ENCODE results near the gene METTL9. TPM values are rescaled to one million over a fixed set of nuclear protein-coding genes. Genes with fewer than 3 reads are reported as not detected.

Gene METTL9
- total RNA-seq, 1 donor from 2014 or later, result 108 TPM

DNA sequence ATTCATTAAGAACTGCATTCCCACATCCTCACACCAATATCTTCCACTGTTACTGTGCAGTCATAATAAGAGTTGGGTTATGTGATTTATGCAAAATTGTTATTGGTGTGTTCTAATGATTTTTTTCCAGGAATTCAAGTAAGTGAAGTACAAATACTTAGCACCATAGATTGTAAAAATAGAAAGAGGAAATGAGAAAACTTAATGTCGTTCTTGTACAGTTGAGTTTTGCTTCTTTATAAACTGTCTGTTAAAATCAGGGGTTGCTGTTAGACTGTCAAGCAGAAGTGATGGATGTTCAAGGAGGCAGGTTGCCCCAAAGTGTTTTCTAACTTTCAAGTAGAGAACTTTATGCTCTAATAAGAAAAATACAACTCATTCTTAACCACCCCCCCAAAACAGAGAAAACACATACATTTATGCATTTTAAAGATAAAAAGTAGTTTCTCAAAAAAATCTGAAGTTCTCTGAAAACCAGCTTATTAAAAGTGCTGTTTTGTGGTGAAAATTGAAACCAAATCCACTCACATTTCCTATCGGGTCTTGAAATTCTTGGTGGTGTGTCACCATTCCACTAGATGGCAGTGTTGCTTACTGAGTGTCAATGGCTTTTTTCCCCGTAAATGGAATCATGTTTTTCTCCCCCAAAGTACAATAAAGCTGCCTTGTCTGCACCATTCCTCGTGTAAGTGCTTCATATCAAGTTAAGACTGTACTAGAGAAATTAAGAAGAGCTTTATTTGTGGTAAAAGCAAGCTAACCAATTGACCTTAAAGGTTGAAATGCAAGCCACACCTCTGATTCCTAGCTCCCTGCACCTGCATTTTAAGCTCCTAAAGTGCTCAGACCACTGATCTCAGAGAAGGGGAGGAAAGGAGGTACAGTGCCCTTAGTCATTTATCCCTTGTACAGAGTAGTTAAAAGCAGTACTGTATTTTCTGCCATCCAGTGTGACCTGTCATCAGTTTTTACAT, 57.7 kb downstream of the METTL9 start:
- Mint-ChIP-seq H3K4me3 (ENCODE audit: unreplicated experiment) (no peak overlapping the region), H3K27me3 (ENCODE audit: unreplicated experiment) (peaks cover 7% of the 10 kb centered on the region), H3K9me3 (ENCODE audit: unreplicated experiment) (no peaks in the 10 kb centered on the region), H3K27ac (ENCODE audit: unreplicated experiment) (no peak overlapping the region), H3K4me1 (ENCODE audit: low read depth, unreplicated experiment) (no peaks in the 10 kb centered on the region), H3K36me3 (ENCODE audit: unreplicated experiment) (no peaks in the 10 kb centered on the region)
- no peak for DNase-seq
- peak; percentile 87 for TF ChIP-seq CTCF (IDR thresholded peaks at IDR 0.05; ENCODE audit: partially characterized antibody, unreplicated experiment)

- Mint-ChIP-seq H3K4me1 (ENCODE audit: low read depth, unreplicated experiment) (no peaks in the 10 kb centered on the region), H3K4me3 (ENCODE audit: unreplicated experiment) (no peak overlapping the region), H3K27ac (ENCODE audit: unreplicated experiment) (no peak overlapping the region), H3K27me3 (ENCODE audit: unreplicated experiment) (peaks cover 8% of the 10 kb centered on the region), H3K36me3 (ENCODE audit: unreplicated experiment) (no peaks in the 10 kb centered on the region), H3K9me3 (ENCODE audit: unreplicated experiment) (no peaks in the 10 kb centered on the region)
- DNase-seq, result no peak
- TF ChIP-seq CTCF (IDR thresholded peaks at IDR 0.05; ENCODE audit: partially characterized antibody, unreplicated experiment), result no peak
Observed at GRCh38 chr16:21659124-21659523, 59.7 kb downstream of the METTL9 start.

GRCh38 chr16:21663889-21664647, 64.7 kb downstream of the METTL9 start, which contains the start of gene OTOA:
Gene OTOA (plus strand): TSS chr16:21663968. CDS start chr16:21678515, 14,547 bp downstream.
- Mint-ChIP-seq H3K27me3 (ENCODE audit: unreplicated experiment) (peaks cover 2% of the 10 kb centered on the region), H3K4me1 (ENCODE audit: low read depth, unreplicated experiment) (peaks cover 3% of the 10 kb centered on the region), H3K27ac (ENCODE audit: unreplicated experiment) (no peak within 1 kb of the TSS), H3K4me3 (ENCODE audit: unreplicated experiment) (peak within 1 kb of the TSS; percentile 58), H3K9me3 (ENCODE audit: unreplicated experiment) (no peaks in the 10 kb centered on the region), H3K36me3 (ENCODE audit: unreplicated experiment) (no peaks in the 10 kb centered on the region)
- peak; percentile 49 for DNase-seq
- no peak for TF ChIP-seq CTCF (IDR thresholded peaks at IDR 0.05; ENCODE audit: partially characterized antibody, unreplicated experiment)

- Mint-ChIP-seq H3K4me1 (ENCODE audit: low read depth, unreplicated experiment) (peaks cover 3% of the 10 kb centered on the region), H3K36me3 (ENCODE audit: unreplicated experiment) (no peaks in the 10 kb centered on the region), H3K4me3 (ENCODE audit: unreplicated experiment) (no peak overlapping the region), H3K9me3 (ENCODE audit: unreplicated experiment) (no peaks in the 10 kb centered on the region), H3K27ac (ENCODE audit: unreplicated experiment) (no peak overlapping the region), H3K27me3 (ENCODE audit: unreplicated experiment) (peaks cover 2% of the 10 kb centered on the region)
- no peak for DNase-seq
- TF ChIP-seq CTCF (IDR thresholded peaks at IDR 0.05; ENCODE audit: partially characterized antibody, unreplicated experiment), result no peak
Observed at GRCh38 chr16:21664801-21665492, 65.6 kb downstream of the METTL9 start.
